KMS-11 (cell line): ENCODE measurements around the gene FRMPD4.

Source experiments
- H2AFZ ChIP-seq: fragments of 200-600 bp; sonication (generic); 2 replicates; pipeline ENCODE4 v1.6.1; 2016; ENCODE audit warnings: antibody characterized with exemption, mixed run types, low read depth
- H3K27ac ChIP-seq: fragments of 200-600 bp; sonication (generic); 2 replicates; pipeline ENCODE4 v1.6.1; 2016; ENCODE audit warnings: mild to moderate bottlenecking, mixed run types
- H3K27me3 ChIP-seq: fragments of 200-600 bp; sonication (generic); 2 replicates; pipeline ENCODE4 v1.6.1; 2017; ENCODE audit warnings: mild to moderate bottlenecking, low read depth, mixed run types, moderate library complexity; ENCODE audit not compliant: insufficient read depth
- H3K36me3 ChIP-seq: fragments of 200-600 bp; sonication (generic); 2 replicates; pipeline ENCODE4 v1.6.1; 2017; ENCODE audit warnings: mild to moderate bottlenecking, mixed run types; ENCODE audit not compliant: insufficient read depth
- H3K4me1 ChIP-seq: fragments of 200-600 bp; sonication (generic); 2 replicates; pipeline ENCODE4 v1.6.1; 2016; ENCODE audit warnings: mild to moderate bottlenecking, low read depth, mixed run types; ENCODE audit not compliant: poor library complexity, severe bottlenecking
- H3K4me2 ChIP-seq: fragments of 200-600 bp; sonication (generic); 2 replicates; pipeline ENCODE4 v1.7.0; 2016; ENCODE audit warnings: mild to moderate bottlenecking, mixed run types
- H3K4me3 ChIP-seq: fragments of 200-600 bp; sonication (generic); IDR thresholded peaks from 2 replicates; pipeline ENCODE4 v1.6.1; 2017; ENCODE audit warnings: low read depth, low read length, mixed read lengths; ENCODE audit not compliant: insufficient read depth
- H3K79me2 ChIP-seq: fragments of 200-600 bp; sonication (generic); 2 replicates; pipeline ENCODE4 v1.6.1; 2016; ENCODE audit warnings: low read depth, mixed run types; ENCODE audit not compliant: insufficient read depth
- H3K9ac ChIP-seq: fragments of 200-600 bp; sonication (generic); 2 replicates; pipeline ENCODE4 v1.6.1; 2016; ENCODE audit warnings: mild to moderate bottlenecking, mixed run types
- H4K20me1 ChIP-seq: fragments of 200-600 bp; sonication (generic); 2 replicates; pipeline ENCODE4 v1.6.1; 2016; ENCODE audit warnings: mild to moderate bottlenecking, mixed run types; ENCODE audit not compliant: insufficient read depth
- CTCF ChIP-seq: fragments of 200-600 bp; sonication (generic); conservative IDR thresholded peaks from 2 replicates; pipeline ENCODE4 v1.6.1; 2017; ENCODE audit warnings: low read depth, mild to moderate bottlenecking, antibody characterized with exemption, low read length, moderate library complexity, mixed read lengths

FRMPD4 gene

DNA sequence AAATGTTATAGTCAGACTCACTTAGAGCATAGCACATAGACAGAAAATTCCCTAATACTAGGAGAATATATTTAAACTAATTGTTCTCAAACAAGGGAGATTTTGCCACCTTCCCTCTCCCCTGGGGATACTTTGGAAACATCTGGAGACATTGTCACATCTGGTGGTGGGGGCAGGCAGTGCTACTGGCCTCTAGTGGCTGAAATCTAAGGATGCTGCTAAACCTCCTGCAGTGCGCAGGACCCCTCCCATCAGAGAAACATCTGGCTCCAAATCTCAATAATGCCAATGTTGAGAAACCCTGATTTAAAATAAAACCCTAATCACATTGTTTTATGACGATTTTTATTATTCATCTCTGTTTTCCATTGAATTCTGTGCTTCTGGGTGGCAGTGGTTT, 244.9 kb downstream of the FRMPD4 start:
- Histone ChIP-seq H3K36me3 (no peaks in the 10 kb centered on the region), H2AFZ (no peak overlapping the region), H3K4me3 (no peak overlapping the region), H3K4me1 (no peaks in the 10 kb centered on the region), H3K9ac (no peak overlapping the region), H3K79me2 (no peaks in the 10 kb centered on the region), H3K27ac (no peak overlapping the region), H3K4me2 (no peak overlapping the region), H4K20me1 (no peaks in the 10 kb centered on the region), H3K27me3 (no peaks in the 10 kb centered on the region)
- TF ChIP-seq CTCF, result no peak; the same call in 1 of the 2 replicates

DNA sequence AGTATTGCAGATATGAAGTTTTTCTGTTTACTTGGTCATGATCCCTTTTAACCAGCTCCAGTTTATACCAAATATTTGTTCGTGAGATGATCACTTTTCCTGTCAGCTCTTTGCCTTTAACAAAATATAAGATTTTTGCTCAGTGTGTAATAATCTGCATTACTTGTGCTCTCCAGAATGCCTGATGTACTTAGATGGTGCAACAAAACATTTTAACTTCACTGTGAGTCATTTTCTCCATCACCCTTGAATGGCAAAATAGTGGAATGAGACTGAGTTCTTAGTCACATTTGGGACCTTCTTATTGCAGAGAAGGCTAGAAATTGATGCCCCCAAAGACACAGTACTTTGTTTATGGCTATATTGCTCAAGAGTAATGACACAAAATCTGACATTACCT, 252.0 kb downstream of the FRMPD4 start:
- H3K27ac ChIP-seq, result no peak overlapping the region
- TF ChIP-seq CTCF, result no peak

DNA sequence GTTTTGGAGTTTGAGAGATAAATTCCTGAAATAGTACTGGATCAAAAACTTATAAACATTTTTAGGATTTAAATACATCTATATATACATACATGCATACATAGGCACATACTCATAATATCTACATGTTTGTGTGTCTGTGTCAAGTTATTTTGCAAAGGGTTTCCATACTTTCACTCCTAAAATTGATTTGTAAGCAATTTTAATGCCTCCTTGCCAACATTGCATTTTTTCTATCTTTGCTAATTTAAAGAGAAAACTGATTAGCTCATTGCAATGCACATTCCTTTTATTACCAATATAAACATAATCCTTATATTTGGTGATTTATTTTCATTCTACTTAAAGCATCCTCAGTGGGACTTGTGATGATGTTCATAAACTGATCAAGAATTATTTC, 258.3 kb downstream of the FRMPD4 start:
- Histone ChIP-seq H2AFZ (no peak overlapping the region), H3K9ac (no peak overlapping the region), H3K4me2 (no peak overlapping the region), H3K27ac (no peak overlapping the region), H3K4me1 (no peaks in the 10 kb centered on the region), H3K27me3 (no peaks in the 10 kb centered on the region), H3K4me3 (no peak overlapping the region), H4K20me1 (no peaks in the 10 kb centered on the region), H3K79me2 (no peaks in the 10 kb centered on the region), H3K36me3 (no peaks in the 10 kb centered on the region)
- TF ChIP-seq CTCF, result no peak

More for the DNA sequence above, 252.0 kb downstream of the FRMPD4 start:
- no peaks in the 10 kb centered on the region for H3K27me3 ChIP-seq
- H3K79me2 ChIP-seq, result no peaks in the 10 kb centered on the region
- H4K20me1 ChIP-seq, result no peaks in the 10 kb centered on the region
- H2AFZ ChIP-seq, result no peak overlapping the region
- H3K36me3 ChIP-seq, result no peaks in the 10 kb centered on the region
- no peak overlapping the region for H3K4me3 ChIP-seq
- H3K4me1 ChIP-seq, result no peaks in the 10 kb centered on the region
- no peak overlapping the region for H3K4me2 ChIP-seq
- H3K9ac ChIP-seq, result no peak overlapping the region

DNA sequence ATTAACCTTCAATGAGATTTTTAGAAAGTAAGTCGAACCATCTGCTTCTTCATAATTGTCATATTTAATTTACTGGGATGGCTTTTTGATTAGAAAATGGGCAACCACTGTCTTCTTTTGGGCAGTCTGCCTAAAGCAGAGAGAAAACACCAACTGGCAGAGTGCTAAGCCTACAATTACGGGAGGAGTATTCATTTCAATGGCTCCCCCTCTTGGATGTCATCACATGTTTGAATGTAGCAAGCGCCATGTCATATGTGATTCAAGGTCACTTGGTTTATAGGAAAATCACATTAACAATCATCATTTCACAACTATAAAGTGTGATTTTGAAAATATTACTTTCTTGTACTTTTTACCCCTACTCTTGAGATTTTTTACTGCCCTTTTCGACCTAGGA, 261.9 kb downstream of the FRMPD4 start:
- no peak overlapping the region for H3K27ac ChIP-seq
- no peak overlapping the region for H3K4me3 ChIP-seq
- H3K4me1 ChIP-seq, result no peaks in the 10 kb centered on the region
- H3K4me2 ChIP-seq, result no peak overlapping the region
- H3K27me3 ChIP-seq, result no peaks in the 10 kb centered on the region
- H3K9ac ChIP-seq, result no peak overlapping the region
- no peak for TF ChIP-seq CTCF
- no peaks in the 10 kb centered on the region for H3K36me3 ChIP-seq
- H2AFZ ChIP-seq, result no peak overlapping the region
- no peaks in the 10 kb centered on the region for H4K20me1 ChIP-seq
- H3K79me2 ChIP-seq, result no peaks in the 10 kb centered on the region
